Caki2 (cell line): ENCODE results near the gene EIF4H. TPM values are rescaled to one million over a fixed set of nuclear protein-coding genes. Genes with fewer than 3 reads are reported as not detected.
"Not testable (repeated sequence)": the region's sequence is repeated elsewhere in the genome, so short reads cannot be mapped to it uniquely, and the experiment has no call there.

Experiments used
- DNase-seq: peaks from one replicate; pipeline ENCODE4 v3.0.0-alpha.2; 2015; ENCODE audit warnings: low read depth
- in situ Hi-C: cut with HindIII; loops from 2 replicates; pipeline ENCODE4 v1.10.0; 2016; ENCODE audit warnings: low sequenced_read_pairs, low pct_unique_long_range_greater_than_20kb, mixed read lengths
- total RNA-seq: library from RNA; depleted of rRNA; stranded (reverse); fragments of >200 nt; shearing (Covaris generic); gene quantifications from 2 replicates; pipeline ENCODE4 v1.2.3, GENCODE V29; 2014; ENCODE audit warnings: low replicate concordance

The EIF4H gene
- total RNA-seq, 1 experiment from 2014 or later: 380 TPM

DNA sequence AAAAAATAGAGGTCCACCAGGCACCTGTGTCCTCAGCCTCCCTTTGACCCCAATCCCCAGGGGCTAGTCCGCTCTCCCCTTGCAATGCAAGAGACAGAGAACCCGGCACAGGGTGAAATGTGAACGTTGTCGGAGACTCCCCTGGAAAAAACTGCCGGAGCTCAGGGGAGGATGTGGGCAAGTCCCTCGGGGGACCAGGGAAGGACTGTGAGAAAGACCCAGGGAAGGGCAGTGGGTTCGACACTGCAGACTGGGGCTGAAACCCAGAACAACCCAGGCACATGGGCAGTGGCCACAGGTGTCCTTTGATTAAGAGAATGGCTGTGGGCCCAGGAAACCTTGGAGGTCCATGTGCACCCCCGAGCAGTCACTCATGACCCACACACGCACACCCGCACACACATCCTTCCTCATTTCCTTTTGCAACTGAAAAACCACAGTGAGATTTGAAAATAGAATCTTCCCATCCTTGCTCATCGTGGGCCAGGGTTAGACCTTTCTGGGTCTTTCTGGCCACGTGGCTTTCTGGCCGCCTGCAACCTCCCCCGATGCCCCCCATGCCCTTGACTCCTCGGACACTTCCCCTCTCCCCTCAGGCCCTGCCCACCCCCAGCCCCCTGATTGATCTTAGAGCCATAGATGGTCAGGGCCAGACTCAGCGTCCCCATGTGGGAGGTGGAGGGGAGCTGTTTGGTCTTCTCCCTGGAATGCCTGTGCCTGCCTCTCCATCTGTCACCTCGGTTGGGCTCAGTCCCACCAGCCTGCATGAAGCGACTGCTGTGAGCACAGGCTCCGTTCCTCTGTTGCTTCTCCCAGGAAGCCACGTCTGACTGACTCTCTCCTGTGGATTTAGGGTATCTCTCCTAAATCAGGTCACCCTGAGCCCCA is 43.5 kb downstream of the EIF4H start:
- no peak for DNase-seq
- in situ Hi-C loops: no loop called here

DNA sequence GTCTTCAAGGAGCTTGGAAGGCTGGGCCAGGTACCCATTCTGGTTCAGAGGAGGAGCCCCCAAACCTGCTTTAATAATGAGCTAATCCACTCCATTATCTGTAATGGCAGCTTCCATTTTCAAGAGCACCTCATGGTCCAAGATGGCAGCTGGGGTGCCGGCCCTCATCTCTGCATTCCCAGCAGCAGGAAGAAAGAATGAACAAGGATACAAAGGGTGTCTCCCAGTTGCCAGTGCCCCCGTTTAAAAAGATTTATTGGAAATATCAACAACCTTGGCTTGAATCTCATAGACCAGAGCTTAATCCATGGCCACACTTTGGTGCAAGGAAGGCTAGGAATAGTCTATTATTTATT is 44.2 kb downstream of the EIF4H start:
- DNase-seq: no peak
- in situ Hi-C loops: no loop called here

DNA sequence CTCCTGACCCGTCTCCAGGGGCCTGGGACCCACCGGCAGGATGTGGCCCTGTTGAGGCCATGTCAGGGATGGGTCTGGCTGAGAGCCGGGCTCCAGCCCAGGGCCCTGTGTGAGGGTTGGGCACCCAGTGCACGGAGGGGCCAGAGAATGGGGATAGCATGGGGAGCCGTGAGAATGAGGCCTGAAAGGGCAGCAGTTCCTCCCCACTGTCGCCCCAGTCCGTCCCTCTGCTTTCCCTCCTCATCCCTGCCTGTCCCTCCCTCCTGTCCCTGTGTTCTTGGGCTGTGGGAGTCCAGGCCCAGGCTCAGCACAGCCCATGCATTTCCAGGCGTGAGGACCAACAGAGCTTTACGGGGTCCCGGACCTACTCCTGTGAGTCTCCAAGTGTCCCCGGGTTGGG is 45.3 kb downstream of the EIF4H start:
- in situ Hi-C loops: no loop called here
- DNase-seq: no peak

DNA sequence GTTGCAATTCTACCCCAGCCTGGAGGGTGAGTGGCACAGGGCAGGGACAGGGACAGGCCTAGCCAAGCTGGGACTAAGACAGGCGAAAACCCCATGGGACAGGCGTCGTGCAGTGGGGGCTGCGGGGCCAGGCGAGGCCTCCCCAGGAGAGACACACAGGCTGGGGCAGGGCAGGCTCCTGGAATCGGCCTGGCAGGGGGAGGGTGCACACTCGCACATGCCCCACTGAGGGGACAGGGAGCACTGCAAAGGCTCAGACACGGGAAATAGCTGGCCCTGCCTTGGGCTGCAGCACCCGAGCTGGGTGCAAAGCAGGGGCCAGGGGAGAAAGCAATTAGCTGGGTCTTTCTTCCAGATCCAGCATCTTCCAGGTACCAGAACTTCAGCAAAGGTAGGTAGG is 46.1 kb downstream of the EIF4H start:
- in situ Hi-C loops: no loop called here
- DNase-seq: no peak

DNA sequence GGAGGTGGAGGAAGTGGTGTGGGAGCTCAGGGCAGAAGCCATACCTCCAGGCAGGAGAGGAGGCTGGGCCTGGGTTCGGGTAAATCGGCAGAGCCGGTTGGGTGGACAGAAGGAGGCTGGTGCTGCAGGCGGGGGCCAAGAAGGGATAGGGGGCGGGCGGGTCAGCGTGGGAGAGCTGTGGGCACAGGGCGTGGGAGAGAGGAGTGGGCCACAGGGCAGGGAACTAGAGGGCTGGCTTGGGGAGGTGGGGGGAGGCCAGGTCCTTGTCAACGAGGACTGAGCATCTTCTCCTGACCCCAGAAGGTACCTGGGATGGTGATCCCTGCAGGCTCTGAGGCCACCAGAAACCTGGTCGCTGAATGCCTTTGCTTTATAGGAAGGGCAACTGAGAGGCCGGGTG is 47.6 kb downstream of the EIF4H start:
- in situ Hi-C loops: no loop called here
- no peak for DNase-seq

DNA sequence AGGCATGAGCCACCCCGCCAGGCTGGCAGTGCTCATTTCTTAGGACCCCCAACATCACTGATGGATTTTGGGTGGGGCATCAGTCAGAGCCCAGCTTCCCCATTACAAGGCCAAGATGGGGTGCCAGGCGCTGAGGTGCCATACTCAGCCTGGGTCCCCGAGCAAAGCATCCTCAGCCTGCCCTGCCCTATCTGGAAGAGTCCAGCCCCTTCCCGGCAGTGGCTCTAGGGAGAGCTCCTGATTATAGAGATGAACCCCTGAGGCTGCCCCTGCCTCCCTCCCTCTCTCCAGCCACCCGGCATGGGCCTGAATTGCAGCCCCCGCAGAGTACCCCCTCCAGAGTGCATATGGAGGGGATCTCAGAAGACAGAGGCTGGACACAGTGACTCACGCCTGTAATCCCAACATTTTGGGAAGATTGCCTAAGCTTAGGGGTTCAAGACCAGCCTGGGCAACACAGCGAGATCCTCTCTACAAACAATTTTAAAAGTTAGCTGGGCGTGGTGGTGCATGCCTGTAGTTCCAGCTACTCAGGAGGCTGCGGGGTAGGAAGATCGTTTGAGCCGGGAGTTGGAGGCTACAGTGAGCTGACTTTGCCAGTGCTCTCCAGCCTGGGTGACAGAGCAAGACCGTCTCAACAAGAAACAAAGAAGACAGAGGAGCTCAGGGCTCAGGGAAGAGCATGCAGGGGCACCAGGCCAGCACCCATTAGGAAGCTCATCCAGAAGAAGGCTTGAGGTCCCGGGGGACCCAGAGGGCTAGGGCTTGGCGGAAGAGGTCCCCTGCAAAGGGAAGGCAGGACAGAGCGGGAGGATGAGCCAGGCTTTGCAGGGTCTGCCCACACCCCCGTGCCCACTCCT is 48.9 kb downstream of the EIF4H start:
- no peak for DNase-seq
- in situ Hi-C loops: no loop called here

DNA sequence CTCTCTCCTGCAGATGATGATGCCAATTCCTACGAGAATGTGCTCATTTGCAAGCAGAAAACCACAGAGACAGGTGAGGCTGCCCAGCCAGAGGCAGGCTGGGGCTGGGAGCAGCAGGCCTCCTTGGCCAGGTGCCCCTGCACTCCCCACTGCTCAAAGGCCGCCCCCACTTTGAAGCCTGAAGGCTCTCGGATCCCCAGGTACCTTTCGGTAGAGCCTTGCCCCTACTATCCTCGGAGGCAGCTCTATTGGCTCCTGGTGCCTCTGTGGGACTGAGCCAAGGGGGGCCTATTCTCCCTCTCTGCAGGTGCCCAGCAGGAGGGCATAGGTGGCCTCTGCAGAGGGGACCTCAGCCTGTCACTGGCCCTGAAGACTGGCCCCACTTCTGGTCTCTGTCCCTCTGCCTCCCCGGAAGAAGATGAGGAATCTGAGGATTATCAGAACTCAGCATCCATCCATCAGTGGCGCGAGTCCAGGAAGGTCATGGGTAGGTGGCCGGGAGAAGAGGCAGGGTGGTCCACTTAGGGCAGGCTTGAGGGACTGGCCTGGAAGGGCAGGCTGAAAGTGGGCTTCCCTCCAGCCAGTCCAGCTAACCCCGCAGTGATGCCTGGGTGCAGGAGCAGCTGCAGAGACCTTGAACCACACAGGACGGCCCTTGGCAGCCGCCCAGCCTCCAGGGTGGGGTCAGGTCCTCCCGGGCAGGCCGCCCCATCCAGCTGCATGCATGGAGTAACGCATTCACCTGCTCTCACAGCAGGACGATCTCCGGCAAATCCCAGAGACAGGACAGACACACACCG is 49.8 kb downstream of the EIF4H start:
- DNase-seq: no peak
- in situ Hi-C loops: no loop called here

DNA sequence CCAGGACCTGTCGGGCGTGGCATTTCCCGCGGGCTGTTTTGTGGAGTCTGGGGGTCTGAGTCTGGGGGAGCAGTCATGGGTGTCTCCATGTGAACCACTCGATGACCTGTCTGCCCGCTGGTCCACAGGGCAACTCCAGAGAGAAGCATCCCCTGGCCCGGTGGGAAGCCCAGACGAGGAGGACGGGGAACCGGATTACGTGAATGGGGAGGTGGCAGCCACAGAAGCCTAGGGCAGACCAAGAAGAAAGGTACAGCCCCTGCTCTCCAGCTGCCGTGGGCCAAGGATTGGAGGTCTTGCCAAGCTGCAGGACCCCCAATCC is 50.3 kb downstream of the EIF4H start:
- no peak for DNase-seq
- in situ Hi-C loops: no loop called here

DNA sequence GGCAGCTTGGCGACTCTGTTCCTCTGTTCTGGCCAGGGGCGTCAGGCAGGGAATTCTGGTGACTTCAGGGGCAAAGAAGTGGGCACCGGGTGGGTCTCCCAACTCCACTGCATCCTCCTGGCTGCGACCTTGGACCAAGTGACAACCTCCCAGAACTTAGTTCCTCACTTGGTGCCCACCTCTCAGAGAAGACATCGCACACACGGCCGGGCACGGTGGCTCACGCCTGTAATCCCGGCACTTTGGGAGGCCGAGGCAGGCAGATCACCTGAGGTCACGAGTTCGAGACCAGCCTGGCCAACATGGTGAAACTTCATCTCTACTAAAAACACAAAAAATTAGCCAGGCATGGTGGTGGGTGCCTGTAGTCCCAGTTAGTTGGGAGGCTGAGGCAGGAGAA is 50.8 kb downstream of the EIF4H start:
- in situ Hi-C loops, DNase-seq: not testable (repeated sequence)

DNA sequence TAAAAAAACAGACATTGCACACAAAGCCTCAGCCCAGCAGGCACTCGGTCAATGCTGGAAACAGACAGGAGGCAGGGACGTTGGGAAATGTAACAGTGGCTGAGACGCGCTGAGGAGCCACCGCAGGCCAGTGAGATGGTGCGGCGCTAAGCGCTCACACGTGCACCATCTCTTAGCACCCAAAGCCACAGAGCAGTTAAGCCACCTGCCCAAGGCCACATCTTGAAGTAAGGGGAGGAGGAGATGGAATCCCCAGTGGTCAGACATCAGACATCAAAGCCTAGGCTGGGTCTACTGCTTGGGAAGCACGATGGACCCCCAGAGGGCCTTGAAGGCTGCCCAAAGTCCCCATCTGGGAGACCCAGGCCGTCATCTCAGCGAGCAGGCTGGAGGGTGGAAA is 51.2 kb downstream of the EIF4H start:
- no peak for DNase-seq
- in situ Hi-C loops: no loop called here

DNA sequence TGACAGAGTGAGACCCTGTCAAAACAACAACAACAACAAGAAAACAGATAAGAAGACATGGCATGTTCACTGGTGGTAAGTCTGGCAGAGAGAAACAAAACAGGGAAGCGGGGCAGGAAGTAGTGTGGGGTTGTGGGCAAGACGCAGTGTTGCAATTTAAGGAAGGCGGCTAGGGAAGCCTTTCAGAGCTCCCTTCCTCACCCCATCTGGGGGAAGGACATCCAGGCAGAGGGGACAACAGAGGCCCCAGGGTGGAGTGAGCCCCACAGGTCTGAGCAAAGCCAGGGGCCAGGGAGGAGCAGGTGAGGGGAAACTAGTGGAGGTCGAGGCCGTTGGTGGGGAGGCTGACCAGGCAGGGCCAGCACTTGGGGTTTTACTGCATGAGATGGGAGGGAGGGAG is 52.5 kb downstream of the EIF4H start:
- in situ Hi-C loops: no loop called here
- no peak for DNase-seq

DNA sequence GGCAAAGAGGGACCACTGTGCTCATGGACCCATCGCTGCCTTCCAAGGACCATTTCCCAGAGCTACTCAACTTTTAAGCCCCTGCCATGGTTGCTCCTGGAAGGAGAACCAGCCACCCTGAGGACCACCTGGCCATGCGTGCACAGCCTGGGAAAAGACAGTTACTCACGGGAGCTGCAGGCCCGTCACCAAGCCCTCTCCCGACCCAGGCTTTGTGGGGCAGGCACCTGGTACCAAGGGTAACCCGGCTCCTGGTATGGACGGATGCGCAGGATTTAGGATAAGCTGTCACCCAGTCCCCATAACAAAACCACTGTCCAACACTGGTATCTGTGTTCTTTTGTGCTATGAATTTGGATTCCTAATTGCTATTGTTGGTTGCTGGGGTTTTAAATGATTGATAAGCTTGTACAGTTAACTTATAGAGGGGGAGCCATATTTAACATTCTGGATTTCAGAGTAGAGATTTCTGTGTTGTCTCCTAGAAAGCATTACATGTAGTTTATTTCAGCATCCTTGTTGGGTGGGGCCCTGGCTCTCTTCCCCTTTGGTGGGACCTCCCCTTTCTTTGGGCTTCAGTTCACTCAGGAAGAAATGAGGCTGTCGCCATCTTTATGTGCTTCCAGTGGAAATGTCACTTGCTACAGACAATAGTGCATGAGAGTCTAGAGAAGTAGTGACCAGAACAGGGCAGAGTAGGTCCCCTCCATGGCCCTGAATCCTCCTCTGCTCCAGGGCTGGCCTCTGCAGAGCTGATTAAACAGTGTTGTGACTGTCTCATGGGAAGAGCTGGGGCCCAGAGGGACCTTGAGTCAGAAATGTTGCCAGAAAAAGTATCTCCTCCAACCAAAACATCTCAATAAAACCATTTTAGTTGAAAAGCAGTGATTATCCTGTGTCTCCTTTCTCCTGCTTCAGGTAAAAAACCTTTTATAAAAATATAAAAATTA is 55.1 kb downstream of the EIF4H start:
- no peak for DNase-seq
- in situ Hi-C loops: no loop called here

DNA sequence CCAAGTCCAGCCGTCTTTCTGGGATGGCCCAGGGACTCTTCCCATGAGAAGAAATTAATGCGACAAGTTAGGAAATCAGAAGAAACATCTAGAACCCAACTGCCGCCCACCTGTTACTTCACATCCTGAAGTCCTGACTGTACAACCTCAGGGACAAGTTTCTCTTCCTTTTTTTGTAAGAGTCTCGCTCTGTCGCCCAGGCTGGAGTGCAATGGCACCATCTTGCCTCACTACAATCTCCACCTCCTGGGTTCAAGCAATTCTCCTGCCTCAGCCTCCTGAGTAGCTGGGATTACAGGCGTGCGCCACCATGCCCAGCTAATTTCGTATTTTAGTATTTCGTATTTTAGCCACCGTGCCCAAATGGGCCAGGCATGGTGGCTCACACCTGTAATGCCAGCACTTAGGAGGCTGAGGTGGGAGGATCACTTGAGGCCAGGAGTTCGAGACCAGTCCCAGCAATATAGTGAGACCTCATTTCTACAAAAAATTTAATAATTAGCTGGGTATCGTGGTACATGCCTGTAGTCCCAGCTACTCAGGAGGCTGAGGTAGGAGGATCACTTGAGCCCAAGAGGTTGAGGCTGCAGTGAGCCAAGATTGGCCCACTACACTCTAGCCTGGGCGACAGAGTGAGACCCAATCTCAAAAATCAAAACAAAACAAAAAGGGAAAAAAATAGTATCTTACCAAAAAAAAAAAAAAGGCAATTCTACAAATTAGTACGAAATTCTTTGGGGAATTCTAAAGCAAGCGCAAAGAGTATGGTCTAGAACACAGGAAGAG is 56.5 kb downstream of the EIF4H start:
- DNase-seq: no peak
- in situ Hi-C loops: no loop called here

DNA sequence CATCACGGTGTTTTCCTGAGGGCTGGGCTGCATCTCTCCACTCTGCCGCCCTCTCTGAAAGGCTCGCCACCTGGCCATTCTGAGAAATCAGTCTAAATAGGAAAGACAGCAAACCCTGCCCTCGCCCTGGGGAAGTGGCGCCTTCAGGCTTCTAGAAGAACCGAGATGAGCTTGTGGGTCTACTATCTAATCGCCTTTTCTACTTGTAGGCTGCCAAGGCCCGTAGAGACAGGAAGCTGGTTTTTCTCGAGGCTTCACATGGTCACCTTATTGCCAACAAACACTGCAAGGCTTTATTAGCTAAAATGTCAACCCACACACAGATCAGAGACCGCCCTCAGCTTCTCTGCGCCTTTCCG is 57.1 kb downstream of the EIF4H start:
- in situ Hi-C loops: no loop called here
- DNase-seq: no peak

DNA sequence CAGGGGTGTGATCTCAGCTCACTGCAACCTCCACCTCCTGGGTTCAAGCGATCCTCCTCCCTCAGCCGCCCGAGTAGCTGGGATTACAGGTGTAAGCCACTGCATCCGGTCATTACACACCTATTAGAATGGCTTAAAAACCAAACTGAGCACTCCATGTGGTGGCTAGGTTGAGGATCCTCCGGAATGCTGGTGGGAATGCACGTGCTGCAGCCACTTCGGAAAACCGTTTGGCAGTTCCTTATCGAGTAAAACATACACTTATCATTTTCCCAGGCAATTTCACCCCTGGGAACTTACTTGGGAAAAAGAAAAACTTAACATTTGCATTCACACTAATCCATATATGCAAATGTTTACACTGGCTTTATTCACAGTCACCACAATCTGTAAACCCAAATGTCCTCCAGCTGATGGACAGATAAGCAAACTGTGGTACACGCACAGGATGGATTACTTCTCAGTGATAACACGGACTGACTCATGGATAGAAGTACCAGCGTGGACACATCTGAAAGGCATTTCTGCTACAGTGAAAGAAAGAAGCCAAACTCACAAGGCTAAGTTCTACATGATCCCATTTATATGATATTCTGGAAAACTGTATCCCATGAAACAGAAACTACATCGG is 59.6 kb downstream of the EIF4H start:
- no peak for DNase-seq
- in situ Hi-C loops: no loop called here

DNA sequence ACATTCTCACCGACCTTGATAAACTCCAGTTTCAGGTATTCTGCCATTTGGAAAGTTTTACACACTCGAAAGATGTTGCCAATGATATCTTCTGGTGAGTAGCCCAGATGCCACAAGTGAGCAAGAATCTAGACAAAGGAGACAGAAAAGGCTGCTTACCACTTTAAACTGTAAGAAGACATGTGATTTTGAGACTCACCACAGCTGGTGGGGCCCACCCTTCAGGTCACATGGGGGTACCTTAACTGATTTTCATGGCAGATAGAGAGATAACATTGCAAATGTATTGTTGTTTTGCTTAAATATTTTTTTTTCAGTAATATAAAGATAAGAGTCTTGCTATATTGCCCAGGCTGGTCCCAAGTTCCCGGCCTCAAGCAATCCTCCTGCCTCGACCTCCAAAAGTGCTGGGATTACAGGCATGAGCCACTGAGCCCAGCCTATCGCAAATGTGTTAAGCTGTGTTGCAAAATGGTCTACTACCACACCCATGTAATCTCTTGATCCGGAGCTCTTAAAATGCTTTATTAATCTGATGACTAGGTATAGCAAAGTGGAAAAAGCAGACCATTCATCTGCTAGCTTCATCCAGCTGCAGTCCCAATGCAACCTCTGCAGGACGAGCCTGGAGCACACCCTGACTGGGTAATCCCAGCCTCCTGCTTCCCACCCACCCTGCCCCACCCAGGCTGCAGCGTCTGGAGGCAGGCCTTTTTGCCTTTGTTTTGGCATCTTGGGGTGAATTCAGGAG is 61.5 kb downstream of the EIF4H start:
- DNase-seq: no peak
- in situ Hi-C loops: no loop called here
